Common myeloid progenitor, CD34-positive (primary cell): ENCODE data around the gene GUK1.
"Not testable (repeated sequence)": the region's sequence is repeated elsewhere in the genome, so short reads cannot be mapped to it uniquely, and the experiment has no call there.

Source experiments
- CTCF ChIA-PET: fragments of 350-600 bp; sonication (Branson Sonifier 250); formaldehyde crosslinking; loops from one replicate; lab custom pipeline; 2021; ENCODE audit warnings: antibody characterized with exemption; lab: Charles Lee
- POLR2A ChIA-PET: fragments of 350-600 bp; sonication (Branson Sonifier 250); formaldehyde crosslinking; loops from one replicate; lab custom pipeline; 2021; ENCODE audit warnings: antibody characterized with exemption; lab: Charles Lee
- DNase-seq, 3 donors: peaks; one replicate each; pipeline versions ENCODE4 v3.0.0 to v3.0.0-alpha.2; 2013
- H3K27ac ChIP-seq, 2 experiments: 1 replicate in 1 of 2; 2 replicates in 1 of 2; pipeline ENCODE4 v1.7.0; 2013; ENCODE audit warnings: inconsistent platforms in 2 of 2, low read length in 2 of 2, mild to moderate bottlenecking in 2 of 2, low read depth in 1 of 2, moderate library complexity in 1 of 2; ENCODE audit not compliant: severe bottlenecking in 2 of 2, insufficient read depth in 1 of 2, poor library complexity in 1 of 2
- H3K27me3 ChIP-seq, 5 experiments: replicated peaks in 2 of 5; 1 replicate in 3 of 5; 2 replicates in 2 of 5; pipeline versions ENCODE4 v1.6.1 to v1.7.0; 2013; ENCODE audit warnings: low read length in 4 of 5, mild to moderate bottlenecking in 2 of 5, moderate library complexity in 2 of 5, inconsistent platforms in 1 of 5; ENCODE audit not compliant: insufficient read depth in 5 of 5, control insufficient read depth in 4 of 5
- H3K36me3 ChIP-seq, 4 experiments: 1 replicate in 2 of 4; 2 replicates in 2 of 4; pipeline versions ENCODE4 v1.6.1 to v1.7.0; 2013; ENCODE audit warnings: low read length in 3 of 4, control low read depth in 1 of 4, mild to moderate bottlenecking in 1 of 4; ENCODE audit not compliant: control insufficient read depth in 4 of 4, insufficient read depth in 4 of 4
- H3K4me1 ChIP-seq, 4 experiments: 1 replicate in 3 of 4; 2 replicates in 1 of 4; pipeline versions ENCODE4 v1.6.1 to v1.7.1; 2013; ENCODE audit warnings: low read length in 3 of 4, mild to moderate bottlenecking in 3 of 4, control low read depth in 1 of 4, inconsistent platforms in 1 of 4, moderate library complexity in 1 of 4; ENCODE audit not compliant: control insufficient read depth in 4 of 4, insufficient read depth in 4 of 4; ENCODE audit errors: control extremely low read depth in 1 of 4
- H3K4me3 ChIP-seq, 7 experiments: 1 replicate in 4 of 7; 2 replicates in 3 of 7; pipeline versions ENCODE4 v1.5.1 to v1.7.0; 2013; ENCODE audit warnings: mild to moderate bottlenecking in 7 of 7, low read length in 6 of 7, moderate library complexity in 6 of 7, inconsistent platforms in 2 of 7, low read depth in 2 of 7, control low read depth in 1 of 7; ENCODE audit not compliant: insufficient read depth in 4 of 7, control insufficient read depth in 1 of 7; ENCODE audit errors: extremely low read depth in 1 of 7
- H3K9me3 ChIP-seq, 5 experiments: 1 replicate in 4 of 5; 2 replicates in 1 of 5; pipeline versions ENCODE4 v1.6.1 to v1.7.1; 2013; ENCODE audit warnings: low read length in 4 of 5, mild to moderate bottlenecking in 2 of 5, inconsistent platforms in 1 of 5, low read depth in 1 of 5, moderate library complexity in 1 of 5; ENCODE audit not compliant: control insufficient read depth in 4 of 5, insufficient read depth in 2 of 5; ENCODE audit errors: control extremely low read depth in 1 of 5
- WGBS: methylation state at CpG from one replicate; pipeline ENCODE4 v1.1.5; 2013; ENCODE audit not compliant: insufficient coverage; 5-methylcytosine and 5-hydroxymethylcytosine counted together

GUK1 gene

DNA sequence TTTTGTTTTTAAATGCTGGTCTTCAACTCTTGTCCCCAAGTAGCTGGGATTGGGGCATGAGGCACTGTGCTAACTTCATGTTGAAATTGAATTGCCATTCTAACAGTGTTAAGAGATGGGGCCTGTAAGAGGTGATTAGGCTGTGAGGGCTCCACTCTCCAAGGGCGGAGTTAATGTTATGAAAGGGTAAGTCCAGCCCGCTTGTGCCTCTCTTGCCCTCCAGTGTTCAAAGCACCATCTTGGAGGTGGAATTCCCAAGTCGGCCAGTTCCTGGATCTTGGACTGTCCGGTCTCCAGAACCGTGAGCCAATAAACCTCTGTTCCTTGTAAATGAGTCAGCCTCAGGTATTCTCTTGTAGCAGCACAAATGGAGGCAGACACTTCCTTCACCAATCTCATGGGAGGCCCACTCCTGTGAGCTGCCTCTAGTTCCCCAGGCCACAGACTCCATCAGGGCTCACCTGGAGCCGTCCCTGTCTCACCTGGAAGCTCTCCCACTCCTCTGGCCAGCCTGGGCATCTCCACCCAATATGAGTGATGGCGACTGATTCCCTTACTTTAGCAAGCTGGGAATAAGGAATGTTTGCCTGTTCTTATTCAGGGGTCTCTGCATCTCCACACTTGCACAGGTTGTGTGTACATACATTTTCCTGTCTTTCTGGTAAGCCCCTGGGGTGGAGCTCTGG is 41.0 kb downstream of the GUK1 start:
- ChIA-PET CTCF (interaction anchor here (0.9 to 7.5 kb wide), 5 partner anchors 9 to 182 kb away, joined by 3 to 51 read pairs (median 4); partner anchors contain the start of gene IBA57), POLR2A (interaction anchor here (1.1 kb wide), 1 partner anchor 14 kb away, joined by 3 read pairs; no protein-coding TSS in a partner anchor)
- no peaks in the 10 kb centered on the region for H3K9me3 ChIP-seq
- no peak overlapping the region for H3K27ac ChIP-seq
- no peaks in the 10 kb centered on the region for H3K36me3 ChIP-seq
- DNase-seq, result no peak
- 100% methylated on average over 5 of the region's 7 CpGs for WGBS
- H3K4me1 ChIP-seq, result peaks cover 4 to 39% (median 27%) of the 10 kb centered on the region in 4 experiments
- no peaks in the 10 kb centered on the region for H3K27me3 ChIP-seq
- H3K4me3 ChIP-seq, result no peak overlapping the region

DNA sequence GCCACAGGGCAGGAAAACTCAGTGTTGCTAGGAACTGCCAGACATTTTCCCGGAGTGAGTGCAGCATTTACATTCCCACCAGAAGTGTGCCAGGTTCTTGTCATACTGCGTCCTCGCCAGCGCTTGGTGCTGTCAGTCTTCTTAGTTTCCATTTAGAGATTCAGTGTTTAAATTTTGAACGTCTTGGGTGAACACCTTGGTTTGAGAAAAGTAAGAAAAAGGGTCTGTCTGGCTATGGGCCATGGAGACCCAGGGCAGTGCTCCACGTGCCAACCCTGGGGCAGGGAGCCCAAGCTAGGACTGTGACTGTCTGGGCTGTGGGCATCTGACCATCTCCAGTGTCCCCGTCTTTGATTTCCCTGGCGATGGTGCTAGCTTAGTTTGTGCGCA is 41.6 kb downstream of the GUK1 start:
- Histone ChIP-seq H3K4me1 (peaks cover 4 to 38% (median 27%) of the 10 kb centered on the region in 4 experiments), H3K4me3 (no peak overlapping the region), H3K27me3 (no peaks in the 10 kb centered on the region), H3K27ac (no peak overlapping the region), H3K9me3 (no peaks in the 10 kb centered on the region), H3K36me3 (no peaks in the 10 kb centered on the region)
- ChIA-PET CTCF (interaction anchor here (0.9 to 7.5 kb wide), 5 partner anchors 8 to 183 kb away, joined by 3 to 51 read pairs (median 4); partner anchors contain the start of gene IBA57), POLR2A (interaction anchor here (1.1 kb wide), 1 partner anchor 15 kb away, joined by 3 read pairs; no protein-coding TSS in a partner anchor)
- no peak for DNase-seq
- WGBS, result 93% methylated on average over 9 of the region's 9 CpGs

DNA sequence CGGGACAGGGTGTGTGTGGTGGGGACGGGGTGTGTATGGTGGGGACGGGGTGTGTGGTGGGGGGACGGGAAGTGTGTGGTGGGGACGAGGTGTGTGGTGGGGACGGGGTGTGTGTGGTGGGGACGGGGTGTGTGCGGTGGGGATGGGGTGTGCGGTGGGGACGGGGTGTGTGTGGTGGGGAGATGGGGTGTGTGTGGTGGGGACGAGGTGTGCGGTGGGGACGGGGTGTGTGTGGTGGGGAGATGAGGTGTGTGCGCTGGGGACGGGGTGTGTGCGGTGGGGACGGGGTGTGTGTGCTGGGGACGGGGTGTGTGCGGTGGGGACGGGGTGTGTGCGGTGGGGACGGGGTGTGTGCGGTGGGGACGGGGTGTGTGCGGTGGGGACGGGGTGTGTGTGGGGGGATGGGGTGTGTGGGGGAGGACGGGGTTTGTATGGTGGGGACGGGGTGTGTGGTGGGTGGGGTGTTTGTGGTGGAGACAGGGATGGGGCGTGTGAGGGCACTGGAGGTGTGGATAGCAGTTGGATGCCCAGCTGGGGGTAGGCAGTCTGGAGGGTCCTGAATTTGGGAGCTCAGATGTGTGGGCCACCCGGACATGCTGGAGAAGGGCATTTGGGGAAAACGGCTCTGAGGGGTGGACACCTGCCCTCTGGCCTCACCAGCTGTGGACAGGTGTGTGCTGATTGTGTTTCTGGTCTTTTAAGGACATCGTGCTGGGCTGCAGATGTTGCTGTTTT is 42.4 kb downstream of the GUK1 start:
- Histone ChIP-seq H3K27ac (no peak overlapping the region), H3K36me3 (no peaks in the 10 kb centered on the region), H3K27me3 (no peaks in the 10 kb centered on the region), H3K9me3 (no peaks in the 10 kb centered on the region), H3K4me1 (peaks cover 4 to 30% (median 23%) of the 10 kb centered on the region in 4 experiments), H3K4me3 (no peak overlapping the region)
- ChIA-PET POLR2A (interaction anchor here (1.1 kb wide), 1 partner anchor 16 kb away, joined by 3 read pairs; no protein-coding TSS in a partner anchor), CTCF (interaction anchor here (1.1 to 7.5 kb wide), 3 partner anchors 16 to 183 kb away, joined by 4 to 51 read pairs (median 9); partner anchors contain the start of gene IBA57)
- WGBS, result 97% methylated on average over 4 of the region's 32 CpGs
- no peak for DNase-seq

DNA sequence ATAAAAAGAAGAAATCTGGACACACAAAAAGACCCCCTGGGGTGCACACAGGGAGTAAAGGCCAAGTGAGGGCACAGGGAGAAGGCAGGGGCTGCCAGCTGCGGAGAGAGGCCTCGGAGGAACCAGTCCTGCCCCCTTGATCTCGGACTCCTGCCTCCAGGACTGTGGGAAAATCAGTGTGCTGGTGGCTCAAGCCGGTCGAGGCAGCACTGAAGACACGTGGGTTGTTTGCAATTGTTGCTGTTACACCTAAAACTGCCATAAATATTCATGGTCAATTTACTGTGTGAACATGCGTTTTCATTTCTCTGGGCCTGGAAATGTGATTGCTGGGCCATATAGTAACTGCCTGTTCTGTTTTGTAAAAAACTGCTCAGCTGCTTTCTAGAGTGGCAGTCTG is 44.1 kb downstream of the GUK1 start:
- 90% methylated on average over 2 of the region's 7 CpGs for WGBS
- Histone ChIP-seq H3K9me3 (peaks cover 0 to 1% (median 0%) of the 10 kb centered on the region in 5 experiments), H3K27ac (no peak overlapping the region), H3K4me1 (peaks cover 4 to 13% (median 9%) of the 10 kb centered on the region in 4 experiments), H3K4me3 (no peak overlapping the region), H3K27me3 (no peaks in the 10 kb centered on the region), H3K36me3 (no peaks in the 10 kb centered on the region)
- ChIA-PET CTCF (interaction anchor here (1.2 kb wide), 1 partner anchor 16 kb away, joined by 4 read pairs; no protein-coding TSS in a partner anchor), POLR2A (no interaction called here)
- no peak for DNase-seq

DNA sequence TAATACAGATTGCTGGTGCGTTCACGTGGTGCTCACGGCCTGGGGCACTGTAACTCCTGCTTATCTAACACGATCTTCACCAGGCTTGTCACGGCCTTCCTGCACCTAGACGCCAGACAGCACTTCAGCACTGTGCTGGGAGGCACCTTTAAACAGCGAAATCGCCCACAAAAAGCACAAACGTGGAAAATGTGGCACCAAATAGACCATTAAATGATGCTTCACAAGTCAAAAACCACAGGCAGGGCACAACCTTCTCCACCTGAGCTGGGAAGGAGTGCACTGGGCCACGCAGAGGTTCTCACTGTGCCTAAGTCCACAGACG is 45.5 kb downstream of the GUK1 start:
- Histone ChIP-seq H3K36me3 (no peaks in the 10 kb centered on the region), H3K27me3 (no peaks in the 10 kb centered on the region), H3K9me3 (peaks cover 0 to 1% (median 0%) of the 10 kb centered on the region in 5 experiments), H3K4me1 (peaks cover 0 to 2% (median under 1%) of the 10 kb centered on the region in 4 experiments), H3K27ac (no peak overlapping the region), H3K4me3 (no peak overlapping the region)
- no peak for DNase-seq
- POLR2A ChIA-PET, result no interaction called here
- 91% methylated on average over 10 of the region's 11 CpGs for WGBS
- CTCF ChIA-PET, result interaction anchor here (1.1 to 1.2 kb wide), 2 partner anchors 20 to 315 kb away, joined by 3 read pairs; no protein-coding TSS in a partner anchor

DNA sequence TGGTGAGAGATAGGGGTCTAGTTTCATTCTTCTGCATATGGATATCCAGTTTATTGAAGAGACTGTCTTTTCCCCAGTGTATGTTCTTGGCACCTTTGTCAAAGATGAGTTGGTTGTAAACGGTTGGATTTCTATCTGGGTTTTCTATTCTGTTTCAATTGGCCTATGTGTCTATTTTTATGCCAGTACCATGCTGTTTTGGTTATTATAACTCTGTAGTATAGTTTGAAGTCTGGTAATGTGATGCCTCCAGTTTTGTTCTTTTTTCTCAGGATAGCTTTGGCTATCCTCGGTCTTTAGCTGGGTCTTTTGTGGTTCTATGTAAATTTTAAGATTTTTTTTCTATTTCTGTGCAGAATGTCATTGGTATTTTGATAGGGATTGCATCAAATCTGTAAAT is 48.2 kb downstream of the GUK1 start:
- H3K9me3 ChIP-seq, POLR2A ChIA-PET, H3K4me3 ChIP-seq, H3K4me1 ChIP-seq, DNase-seq, H3K27me3 ChIP-seq, H3K36me3 ChIP-seq, H3K27ac ChIP-seq: not testable (repeated sequence)
- 83% methylated on average over 1 of the region's 2 CpGs for WGBS
- CTCF ChIA-PET, result interaction anchor here (1.4 kb wide), 1 partner anchor 57 kb away, joined by 4 read pairs; no protein-coding TSS in a partner anchor
